GM19328 (cell line): ENCODE data around the gene COLEC11.
"Not testable (repeated sequence)": the region's sequence is repeated elsewhere in the genome, so short reads cannot be mapped to it uniquely, and the experiment has no call there.

Source experiments
- ATAC-seq: cut with Tn5 transposase; IDR thresholded peaks from one replicate; pipeline ENCODE4 v1.9.1; 2021; ENCODE audit warnings: mild to moderate bottlenecking, moderate library complexity; ENCODE audit not compliant: unreplicated experiment

COLEC11 gene

GRCh38 chr2:3604991-3605961 is 10.4 kb downstream of the COLEC11 start:
- no peak for ATAC-seq

- no peak for ATAC-seq
These were observed 11.1 kb downstream of the COLEC11 start for GRCh38 chr2:3606028-3606369.

- no peak for ATAC-seq
These were observed 11.7 kb downstream of the COLEC11 start for GRCh38 chr2:3606370-3607201.

GRCh38 chr2:3608373-3609278 is 13.7 kb downstream of the COLEC11 start:
- no peak for ATAC-seq

- not testable (repeated sequence) for ATAC-seq
These were observed 14.4 kb downstream of the COLEC11 start for GRCh38 chr2:3609279-3609673.

GRCh38 chr2:3610415-3610814 is 15.5 kb downstream of the COLEC11 start:
- no peak for ATAC-seq

- no peak for ATAC-seq
These were observed 16.1 kb downstream of the COLEC11 start for GRCh38 chr2:3610881-3611505.

- no peak for ATAC-seq
These were observed 16.7 kb downstream of the COLEC11 start for GRCh38 chr2:3611589-3611988.

GRCh38 chr2:3612639-3613523 is 18.0 kb downstream of the COLEC11 start:
- ATAC-seq, result no peak

GRCh38 chr2:3613524-3613905 is 18.6 kb downstream of the COLEC11 start:
- no peak for ATAC-seq

- ATAC-seq, result not testable (repeated sequence)
These were observed 19.8 kb downstream of the COLEC11 start for GRCh38 chr2:3614743-3615142.

- not testable (repeated sequence) for ATAC-seq
These were observed 20.8 kb downstream of the COLEC11 start for GRCh38 chr2:3615541-3616200.

- ATAC-seq, result not testable (repeated sequence)
These were observed 21.7 kb downstream of the COLEC11 start for GRCh38 chr2:3616435-3617197.

- no peak for ATAC-seq
These were observed 22.4 kb downstream of the COLEC11 start for GRCh38 chr2:3617198-3617890.

GRCh38 chr2:3618367-3618766 is 23.5 kb downstream of the COLEC11 start:
- ATAC-seq, result no peak

GRCh38 chr2:3619033-3619432 is 24.1 kb downstream of the COLEC11 start:
- no peak for ATAC-seq

- not testable (repeated sequence) for ATAC-seq
These were observed 24.7 kb downstream of the COLEC11 start for GRCh38 chr2:3619661-3620060.
